T-helper 1 cell treated with Interleukin-12 subunit alpha and Interleukin-12 subunit beta and Interleukin-4 antibody, amounts not matched to agents 30 μg/mL and 1 μg/mL, for 36 hours (primary cell): Measurements from ENCODE around the gene MAEL.
A peak's percentile ranks its signal among the peaks of the same experiment; 100 is the strongest.

ENCODE experiments used
- H3K27ac Mint-ChIP-seq: one replicate; pipeline ENCODE4 v1.8.0; 2021; ENCODE audit warnings: mild to moderate bottlenecking, mixed read lengths
- H3K27me3 Mint-ChIP-seq: one replicate; pipeline ENCODE4 v1.8.0; 2021; ENCODE audit warnings: low read depth, mixed read lengths
- H3K36me3 Mint-ChIP-seq: one replicate; pipeline ENCODE4 v1.8.0; 2021; ENCODE audit warnings: low read depth, mixed read lengths
- H3K4me1 Mint-ChIP-seq: one replicate; pipeline ENCODE4 v1.8.0; 2021; ENCODE audit warnings: low read depth, mixed read lengths
- H3K4me3 Mint-ChIP-seq: one replicate; pipeline ENCODE4 v1.8.0; 2021; ENCODE audit warnings: mild to moderate bottlenecking, moderate library complexity, mixed read lengths
- H3K9me3 Mint-ChIP-seq: one replicate; pipeline ENCODE4 v1.8.0; 2021; ENCODE audit warnings: mixed read lengths

The MAEL gene

DNA sequence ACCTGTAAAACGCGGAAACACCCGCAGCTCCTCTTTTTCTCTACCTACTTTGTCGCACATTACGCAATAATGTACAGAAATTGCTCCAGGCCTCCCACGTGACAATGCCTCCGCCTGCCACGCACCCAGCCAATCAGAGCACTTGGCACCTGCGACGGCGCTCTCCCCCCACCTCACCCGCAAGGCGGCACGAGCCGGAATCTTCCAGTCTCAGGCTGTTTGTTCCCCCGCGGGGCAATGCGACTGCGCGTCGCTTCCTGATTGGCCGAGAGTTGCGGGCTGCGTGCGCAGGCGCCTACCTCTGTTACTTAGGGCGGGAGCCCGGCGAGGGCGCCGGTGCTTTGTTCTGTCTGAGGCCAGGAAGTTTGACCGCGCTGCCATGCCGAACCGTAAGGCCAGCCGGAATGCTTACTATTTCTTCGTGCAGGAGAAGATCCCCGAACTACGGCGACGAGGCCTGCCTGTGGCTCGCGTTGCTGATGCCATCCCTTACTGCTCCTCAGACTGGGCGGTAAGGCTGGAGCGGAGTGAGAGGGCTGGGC, at the start of gene MAEL:
TSS of gene MAEL (plus strand) at position 307 of the 542 bp plus-strand sequence. CDS start at position 380, 73 bp downstream.
- H3K4me3 Mint-ChIP-seq: no peak within 1 kb of the TSS
- peaks cover 53% of the 10 kb centered on the region for H3K27me3 Mint-ChIP-seq
- no peaks in the 10 kb centered on the region for H3K4me1 Mint-ChIP-seq
- H3K36me3 Mint-ChIP-seq: no peaks in the 10 kb centered on the region
- no peak within 1 kb of the TSS for H3K27ac Mint-ChIP-seq
- H3K9me3 Mint-ChIP-seq: no peaks in the 10 kb centered on the region

DNA sequence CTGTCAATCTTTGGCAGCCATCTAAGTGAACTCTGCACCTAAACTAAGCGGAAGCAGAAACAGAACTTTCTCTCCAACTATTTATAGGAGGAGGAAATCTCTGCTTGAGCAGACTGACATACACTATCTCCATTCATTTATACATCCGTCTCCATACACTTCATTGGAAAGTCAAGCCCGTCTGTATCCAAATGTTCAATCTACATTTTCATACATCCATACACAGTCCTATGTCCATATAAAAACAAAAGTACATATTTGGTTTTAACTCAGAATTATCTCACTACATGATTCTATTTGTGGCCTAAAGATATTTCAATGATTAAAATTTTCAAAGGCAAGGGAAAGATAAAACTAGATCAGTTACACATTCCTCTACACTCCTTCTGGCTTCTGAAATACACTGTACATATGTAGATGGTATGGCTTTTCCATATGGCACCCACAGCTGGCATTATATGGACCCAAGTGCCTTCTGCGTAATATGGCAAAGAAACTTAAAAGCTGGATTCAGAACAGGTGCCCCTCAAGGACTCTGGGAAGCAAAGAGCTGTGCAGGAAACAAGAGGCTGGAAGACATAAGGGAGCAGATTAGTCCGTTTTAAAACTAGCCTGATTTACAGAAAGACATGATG, 49.2 kb upstream of the MAEL start:
- Mint-ChIP-seq H3K27ac (no peak overlapping the region), H3K27me3 (no peaks in the 10 kb centered on the region), H3K4me1 (peaks cover 6% of the 10 kb centered on the region), H3K9me3 (no peaks in the 10 kb centered on the region), H3K36me3 (no peaks in the 10 kb centered on the region), H3K4me3 (no peak overlapping the region)

DNA sequence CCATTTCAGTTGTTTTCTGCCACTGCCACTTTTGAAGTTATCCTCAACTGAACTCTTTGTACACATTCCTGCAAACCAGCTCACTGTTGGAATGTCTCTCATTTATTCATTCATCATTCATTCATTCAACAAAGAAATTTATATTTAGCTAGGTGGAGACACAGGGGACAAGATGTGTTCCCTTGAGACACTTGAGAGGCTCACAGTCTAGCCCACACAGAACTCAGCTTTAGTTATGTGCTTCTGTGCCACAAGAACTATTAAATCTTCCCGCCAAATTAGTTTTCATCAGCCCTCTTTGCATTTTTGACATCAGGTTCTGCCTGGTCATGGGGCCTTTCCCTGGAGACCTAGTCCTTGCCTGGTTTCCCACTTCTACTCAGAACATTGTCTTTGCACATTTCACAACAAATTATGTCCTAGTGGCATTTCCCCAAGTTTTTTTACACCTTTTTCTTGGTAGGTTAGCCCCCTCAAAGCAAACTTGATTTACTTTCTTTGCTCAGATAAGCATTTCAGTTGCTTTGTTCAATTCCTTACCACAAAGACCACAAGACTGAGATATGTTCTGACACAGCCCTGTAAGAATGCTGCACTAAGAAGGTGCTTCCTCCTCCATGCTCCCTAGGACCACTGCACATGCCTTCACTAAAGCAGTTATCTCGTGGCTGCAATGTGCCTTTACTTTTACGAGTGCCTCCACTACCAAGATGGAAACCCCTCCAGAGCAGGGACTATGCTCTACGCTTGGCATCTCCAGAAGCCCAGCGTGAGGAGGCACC, 44.7 kb upstream of the MAEL start:
- H3K4me3 Mint-ChIP-seq: no peak overlapping the region
- peaks cover 22% of the 10 kb centered on the region for H3K27me3 Mint-ChIP-seq
- H3K36me3 Mint-ChIP-seq: peaks cover 2% of the 10 kb centered on the region
- no peak overlapping the region for H3K27ac Mint-ChIP-seq
- peaks cover 11% of the 10 kb centered on the region for H3K4me1 Mint-ChIP-seq
- H3K9me3 Mint-ChIP-seq: no peaks in the 10 kb centered on the region

DNA sequence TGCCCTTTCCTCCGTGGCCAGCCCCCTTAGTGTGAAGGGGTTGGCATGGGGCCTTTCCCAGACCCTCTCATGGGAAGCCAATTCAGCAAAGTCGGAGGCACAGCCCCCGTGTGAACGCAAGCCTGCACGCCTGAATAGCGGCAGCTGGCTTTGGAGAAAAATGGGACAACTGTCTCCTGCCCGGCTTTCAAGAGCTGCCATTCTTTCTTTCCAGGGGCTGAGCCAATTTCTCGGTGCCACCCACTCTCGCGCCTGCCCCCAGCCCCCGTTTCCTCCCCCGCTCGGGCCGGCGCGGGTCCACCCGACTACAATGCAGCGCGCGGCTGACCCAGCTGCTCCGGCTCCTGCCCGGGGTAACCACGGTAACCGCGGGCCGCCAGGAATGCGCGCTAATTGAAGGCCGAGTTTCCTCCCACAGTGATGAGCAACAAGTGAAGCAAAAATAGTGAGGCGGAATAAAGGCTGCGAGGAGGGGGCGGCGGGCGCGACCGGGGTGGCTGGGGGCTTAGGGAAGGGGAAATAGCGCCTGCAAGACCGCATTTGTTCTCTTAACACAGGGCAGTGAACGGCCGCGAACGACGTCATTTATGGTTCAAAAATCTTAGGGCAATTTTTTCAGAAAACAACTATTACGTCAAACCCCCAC, 41.6 kb upstream of the MAEL start:
- Mint-ChIP-seq H3K4me1 (peaks cover 14% of the 10 kb centered on the region), H3K9me3 (no peaks in the 10 kb centered on the region), H3K27me3 (peaks cover 22% of the 10 kb centered on the region), H3K27ac (no peak overlapping the region), H3K4me3 (no peak overlapping the region), H3K36me3 (peaks cover 2% of the 10 kb centered on the region)

DNA sequence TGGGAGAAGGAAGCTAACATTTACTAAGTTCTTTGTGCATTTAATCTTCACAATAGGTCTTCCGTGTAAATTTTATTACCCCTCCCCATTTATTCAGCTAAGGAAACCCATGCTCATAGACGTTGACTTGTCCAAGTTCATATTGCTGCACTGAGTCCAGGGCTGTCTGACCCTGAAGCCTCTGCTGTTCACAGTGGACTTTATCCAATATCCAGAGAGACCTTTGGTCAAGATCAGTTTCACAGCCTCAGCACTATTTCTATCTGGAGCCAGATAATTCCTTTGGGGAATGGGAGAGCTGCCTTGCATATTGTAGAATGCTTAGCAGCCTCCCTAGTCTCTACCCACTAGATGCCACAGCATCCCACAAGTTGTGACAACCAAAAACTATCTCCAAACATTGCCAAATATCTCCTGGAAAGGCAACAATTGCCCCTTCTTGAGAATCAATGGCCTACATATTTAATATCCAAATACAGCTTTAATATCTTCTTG, 40.2 kb upstream of the MAEL start:
- no peak overlapping the region for H3K27ac Mint-ChIP-seq
- H3K36me3 Mint-ChIP-seq: peaks cover 4% of the 10 kb centered on the region
- no peaks in the 10 kb centered on the region for H3K9me3 Mint-ChIP-seq
- peaks cover 15% of the 10 kb centered on the region for H3K4me1 Mint-ChIP-seq
- peaks cover 22% of the 10 kb centered on the region for H3K27me3 Mint-ChIP-seq
- no peak overlapping the region for H3K4me3 Mint-ChIP-seq

DNA sequence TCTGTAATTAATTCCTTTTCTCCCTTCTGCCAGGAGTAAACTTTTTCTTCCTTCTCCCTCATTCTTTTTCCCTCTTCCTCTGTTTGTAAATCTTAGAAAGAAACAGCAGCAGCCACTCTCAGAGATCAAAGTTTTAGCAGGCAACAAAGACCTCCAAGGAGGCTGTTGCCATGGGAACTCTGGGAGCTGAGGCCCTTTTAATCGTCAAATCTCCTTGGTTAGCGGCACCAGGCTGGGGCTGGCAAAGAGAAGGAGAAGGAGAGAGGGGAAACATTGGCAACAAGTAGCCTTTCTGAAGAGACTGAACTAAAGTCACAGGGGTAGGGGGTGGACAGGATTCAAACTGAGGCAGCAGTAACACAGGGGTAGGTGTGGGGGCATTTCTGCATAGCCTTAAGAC, 38.9 kb upstream of the MAEL start:
- H3K9me3 Mint-ChIP-seq: no peaks in the 10 kb centered on the region
- peaks cover 7% of the 10 kb centered on the region for H3K36me3 Mint-ChIP-seq
- H3K27ac Mint-ChIP-seq: no peak overlapping the region
- peaks cover 6% of the 10 kb centered on the region for H3K4me1 Mint-ChIP-seq
- H3K27me3 Mint-ChIP-seq: peaks cover 22% of the 10 kb centered on the region
- H3K4me3 Mint-ChIP-seq: no peak overlapping the region

DNA sequence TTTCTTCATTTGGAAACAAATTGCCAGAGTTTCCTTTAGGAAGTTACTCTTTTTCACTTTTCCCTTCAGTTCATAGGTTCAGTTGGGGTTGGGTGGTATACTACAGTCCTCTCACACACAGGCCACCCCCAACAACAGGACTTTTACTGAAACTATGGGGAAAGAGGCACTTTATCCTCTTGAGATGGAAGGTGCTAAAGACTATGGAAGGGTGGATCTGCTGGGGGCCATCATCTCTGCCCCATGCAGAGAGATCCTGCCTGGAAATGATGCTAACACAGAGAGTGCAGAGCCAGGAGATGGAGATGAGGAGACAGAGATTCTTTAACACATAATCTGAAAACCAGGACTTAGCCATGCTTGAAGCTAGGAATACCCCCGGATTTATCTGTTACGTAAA, 38.0 kb upstream of the MAEL start:
- peaks cover 3% of the 10 kb centered on the region for H3K4me1 Mint-ChIP-seq

DNA sequence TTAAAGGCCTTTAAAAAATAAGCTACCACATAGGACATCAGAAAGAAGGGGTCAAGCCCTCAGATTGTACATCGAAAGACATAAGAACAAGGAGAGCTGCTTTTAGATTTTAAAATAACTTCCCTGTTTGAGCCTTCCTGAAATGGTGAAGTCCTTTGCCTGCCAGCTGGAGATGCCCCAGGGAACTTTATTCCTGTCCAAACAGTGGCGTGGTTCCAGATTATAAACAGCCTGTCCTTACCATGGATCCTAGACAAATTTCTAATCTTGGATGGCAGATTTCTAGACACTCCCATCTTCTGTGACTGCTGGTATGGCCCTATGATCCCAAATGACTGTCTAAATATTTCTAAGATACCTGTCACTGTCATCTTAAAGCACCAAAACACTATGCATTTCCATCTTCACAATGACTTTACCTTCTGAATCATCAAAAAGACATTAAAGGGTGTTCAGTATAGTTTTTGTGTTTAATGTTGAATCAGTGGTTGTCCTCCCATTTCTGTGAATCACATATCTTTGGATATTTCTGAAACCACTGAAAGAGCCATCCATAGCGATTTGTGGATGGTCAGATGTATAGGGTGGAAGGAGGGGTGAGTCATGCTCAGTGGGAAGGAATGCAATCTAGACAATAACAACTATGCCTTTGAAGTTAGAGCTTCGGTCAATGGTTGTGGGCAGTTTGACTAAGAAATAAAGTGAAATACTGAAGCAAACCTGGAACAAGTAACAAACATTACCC, 36.9 kb upstream of the MAEL start:
- Mint-ChIP-seq H3K27ac (no peak overlapping the region), H3K36me3 (peaks cover 10% of the 10 kb centered on the region), H3K4me3 (no peak overlapping the region), H3K9me3 (no peaks in the 10 kb centered on the region), H3K27me3 (peaks cover 13% of the 10 kb centered on the region), H3K4me1 (peaks cover 3% of the 10 kb centered on the region)

More for the DNA sequence above, 38.0 kb upstream of the MAEL start:
- Mint-ChIP-seq H3K4me3 (no peak overlapping the region), H3K36me3 (peaks cover 7% of the 10 kb centered on the region), H3K27me3 (peaks cover 22% of the 10 kb centered on the region), H3K9me3 (no peaks in the 10 kb centered on the region), H3K27ac (no peak overlapping the region)

DNA sequence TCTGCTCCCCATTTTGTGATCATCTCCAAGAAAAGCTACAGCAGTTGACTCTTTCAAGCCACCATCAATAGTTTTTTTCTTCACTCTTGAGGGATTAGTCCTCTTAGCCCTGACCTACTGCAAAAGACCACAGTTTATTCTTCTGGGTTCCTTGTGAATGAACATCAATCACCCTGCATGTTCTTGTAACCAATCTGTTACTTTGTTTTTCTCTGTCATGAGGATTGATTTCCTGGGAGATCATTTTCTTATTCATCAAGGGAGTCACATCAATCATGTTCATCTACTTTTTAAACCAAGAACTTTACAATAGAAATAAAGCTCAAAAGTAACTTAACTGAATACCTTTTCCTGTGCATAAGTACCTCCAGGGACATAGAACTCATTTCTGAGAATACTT, 35.6 kb upstream of the MAEL start:
- H3K27ac Mint-ChIP-seq: no peak overlapping the region

DNA sequence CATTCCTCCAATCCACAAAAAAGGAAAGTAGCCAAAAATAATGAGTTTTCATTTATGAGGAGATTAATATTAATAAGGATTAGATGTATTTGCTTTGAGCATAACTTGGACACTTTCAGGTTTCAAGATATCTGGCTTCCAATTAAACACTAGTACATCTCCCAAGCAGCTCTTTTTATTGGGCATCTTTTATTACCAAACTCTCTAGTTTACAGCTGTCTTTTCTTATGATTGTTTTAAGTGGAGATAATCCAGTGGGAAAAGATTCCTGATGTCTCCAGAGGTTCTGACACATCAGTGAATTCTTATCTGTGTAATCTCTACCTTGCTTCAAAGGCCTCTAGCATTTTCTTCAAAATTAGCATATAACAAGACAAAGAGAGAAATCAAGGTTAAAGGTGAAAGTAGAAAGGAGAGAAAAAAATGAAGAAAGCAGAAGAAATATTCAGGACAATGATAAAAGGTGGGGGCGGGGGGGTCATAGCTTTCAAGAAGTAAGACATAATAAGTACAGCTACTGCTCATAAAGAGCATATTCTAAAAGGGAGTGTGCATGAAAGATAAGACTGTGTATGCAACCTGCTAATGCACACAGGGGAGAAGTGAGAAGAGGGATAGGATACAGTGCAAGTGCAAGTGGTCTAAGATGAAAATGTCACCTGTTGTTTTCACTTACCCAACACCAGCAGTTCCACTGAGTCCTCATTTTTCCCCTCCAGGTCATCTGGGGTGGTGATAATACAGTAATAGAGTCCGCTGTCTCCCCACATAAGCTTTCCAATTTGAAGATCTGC, 32.8 kb upstream of the MAEL start:
- no peak overlapping the region for H3K4me3 Mint-ChIP-seq
- H3K4me1 Mint-ChIP-seq: peaks cover 3% of the 10 kb centered on the region
- no peak overlapping the region for H3K27ac Mint-ChIP-seq
- H3K9me3 Mint-ChIP-seq: no peaks in the 10 kb centered on the region
- peaks cover 7% of the 10 kb centered on the region for H3K36me3 Mint-ChIP-seq
- no peaks in the 10 kb centered on the region for H3K27me3 Mint-ChIP-seq

More for the DNA sequence above, 35.6 kb upstream of the MAEL start:
- Mint-ChIP-seq H3K9me3 (no peaks in the 10 kb centered on the region), H3K36me3 (peaks cover 7% of the 10 kb centered on the region), H3K4me1 (peaks cover 3% of the 10 kb centered on the region), H3K4me3 (no peak overlapping the region), H3K27me3 (no peaks in the 10 kb centered on the region)

DNA sequence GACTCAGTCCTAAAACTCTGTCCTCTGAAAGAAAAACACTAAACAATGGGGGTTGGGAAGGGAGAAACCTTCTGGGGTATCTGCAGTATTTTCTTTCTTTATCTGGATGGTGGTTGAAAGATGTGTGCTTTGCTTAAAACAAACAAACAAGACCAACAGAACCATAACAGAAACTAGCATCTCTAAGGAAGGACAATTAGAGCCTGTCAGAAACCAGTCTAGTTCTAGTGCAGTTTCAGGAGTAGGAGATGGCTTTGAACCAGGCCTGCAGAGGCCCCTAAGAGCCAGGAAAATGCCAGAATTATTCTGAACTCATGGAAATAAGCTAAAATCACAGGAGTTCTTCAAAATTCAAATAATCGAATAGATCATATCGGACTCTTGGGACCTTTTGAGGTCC, 32.2 kb upstream of the MAEL start:
- Mint-ChIP-seq H3K27ac (no peak overlapping the region), H3K4me1 (peaks cover 3% of the 10 kb centered on the region), H3K4me3 (no peak overlapping the region), H3K36me3 (peaks cover 7% of the 10 kb centered on the region), H3K27me3 (no peaks in the 10 kb centered on the region), H3K9me3 (no peaks in the 10 kb centered on the region)

DNA sequence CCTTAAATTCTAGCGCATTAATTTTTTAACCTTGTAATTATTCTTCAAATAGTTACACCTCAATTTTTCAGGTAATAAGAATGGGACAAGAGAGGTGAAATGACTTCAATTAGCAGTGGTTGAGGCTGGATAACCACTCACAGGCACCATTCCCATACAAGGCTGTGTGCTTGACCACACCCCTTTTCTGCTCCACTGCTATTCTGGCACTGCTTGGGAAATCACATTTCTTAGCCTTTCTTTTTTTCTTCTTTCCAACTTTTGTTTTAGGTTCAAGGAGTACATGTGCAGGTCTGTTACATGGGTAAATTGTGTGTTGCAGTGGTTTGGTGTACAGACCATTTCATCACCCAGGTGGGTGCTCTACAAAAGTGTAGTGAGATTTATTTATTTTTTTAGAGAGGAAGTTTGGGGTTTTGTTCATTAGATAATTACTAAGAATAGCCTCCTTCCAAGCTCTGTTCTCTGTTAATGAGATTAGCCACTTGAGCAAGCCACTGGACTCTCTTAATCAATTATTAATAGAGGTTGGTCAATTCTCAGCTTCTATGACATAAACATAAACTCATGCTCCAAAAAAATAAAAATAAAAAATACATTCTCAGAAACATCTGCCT, 28.1 kb upstream of the MAEL start:
- Mint-ChIP-seq H3K36me3 (peaks cover 3% of the 10 kb centered on the region), H3K27ac (no peak overlapping the region), H3K4me1 (no peaks in the 10 kb centered on the region), H3K4me3 (no peak overlapping the region), H3K27me3 (peaks cover 4% of the 10 kb centered on the region), H3K9me3 (no peaks in the 10 kb centered on the region)

DNA sequence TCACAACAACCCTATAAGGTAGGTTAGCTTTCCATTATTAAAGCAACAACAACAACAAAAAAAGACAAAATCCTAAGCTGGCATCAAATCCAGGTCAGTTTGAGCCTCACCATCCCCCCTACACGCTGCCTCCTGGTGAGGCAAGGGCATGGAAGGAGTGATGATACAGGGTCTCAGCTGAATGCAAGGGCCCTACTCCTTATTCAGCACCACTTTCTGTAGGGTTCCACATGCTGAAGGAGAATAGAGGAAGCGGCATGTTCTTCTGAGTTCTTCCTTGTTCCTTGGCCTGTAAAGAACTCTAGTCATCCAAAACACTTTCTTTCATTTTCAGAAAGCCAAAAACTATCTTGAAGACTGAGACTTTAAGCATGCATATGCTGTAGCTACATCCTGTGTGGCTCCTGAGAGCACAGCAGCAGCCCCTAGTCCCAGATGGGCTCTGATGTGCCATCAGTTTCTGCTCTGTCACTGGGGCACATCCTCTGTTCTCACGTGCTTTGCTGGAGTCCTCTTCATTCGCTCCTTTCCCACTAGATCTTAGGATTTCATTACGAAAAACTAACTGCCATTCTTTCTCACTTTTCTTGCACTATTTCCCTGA, 19.9 kb upstream of the MAEL start:
- Mint-ChIP-seq H3K4me3 (no peak overlapping the region), H3K27ac (peak overlapping the region; percentile 17)

More for the DNA sequence above, 19.9 kb upstream of the MAEL start:
- H3K27me3 Mint-ChIP-seq: peaks cover 3% of the 10 kb centered on the region
- H3K9me3 Mint-ChIP-seq: no peaks in the 10 kb centered on the region
- H3K4me1 Mint-ChIP-seq: peaks cover 28% of the 10 kb centered on the region
- H3K36me3 Mint-ChIP-seq: no peaks in the 10 kb centered on the region
